Vagina (tissue), 2 donors: ENCODE results near the gene CUX1. TPM values are rescaled to one million over a fixed set of nuclear protein-coding genes. Genes with fewer than 3 reads are reported as not detected.

Experiments used
- DNase-seq, 2 donors: peaks; one replicate each; pipeline ENCODE4 v3.0.0-alpha.2; 2017; ENCODE audit errors: extremely low spot score in 2 of 2
- H3K27ac ChIP-seq: fragments of 200-600 bp; sonication (generic); one replicate; pipeline ENCODE4 v1.5.1; 2019
- H3K27me3 ChIP-seq: fragments of 200-600 bp; sonication (generic); one replicate; pipeline ENCODE4 v1.5.1; 2019
- H3K36me3 ChIP-seq, 2 donors: fragments of 200-600 bp; sonication (generic); one replicate each; pipeline ENCODE4 v1.5.1; 2017 to 2019
- H3K4me1 ChIP-seq: fragments of 200-600 bp; sonication (generic); one replicate; pipeline ENCODE4 v1.5.1; 2019
- H3K4me3 ChIP-seq, 2 donors: fragments of 200-600 bp; sonication (generic); 1 replicate in 1 of 2; 2 replicates in 1 of 2; pipeline ENCODE4 v1.5.1; 2016 to 2019
- H3K9me3 ChIP-seq: fragments of 200-600 bp; sonication (generic); one replicate; pipeline ENCODE4 v1.5.1; 2019
- CTCF ChIP-seq, 3 experiments: fragments of 450-650 bp in 2 of 3; fragments of 200-600 bp in 1 of 3; sonication (generic) in 1 of 3; IDR thresholded peaks; one replicate each; pipeline ENCODE4 v1.5.1; 2017 to 2019; ENCODE audit warnings: antibody characterized with exemption in 3 of 3, mild to moderate bottlenecking in 2 of 3, moderate library complexity in 2 of 3
- POLR2A ChIP-seq, 2 donors: fragments of 450-650 bp; IDR thresholded peaks; one replicate each; pipeline ENCODE4 v1.6.1; 2017; ENCODE audit warnings: antibody characterized with exemption in 2 of 2, mild to moderate bottlenecking in 2 of 2, moderate library complexity in 2 of 2
- POLR2AphosphoS5 ChIP-seq, 2 donors: sonication (generic); formaldehyde crosslinking; IDR thresholded peaks; one replicate each; pipeline ENCODE4 v1.9.0; 2017; ENCODE audit warnings: antibody characterized with exemption in 2 of 2, mild to moderate bottlenecking in 2 of 2, low read depth in 1 of 2; ENCODE audit not compliant: insufficient read depth in 1 of 2
- intact Hi-C: fragments of 100-400 bp; cut with DNase I; formaldehyde crosslinking; loops from one replicate; pipeline ENCODE4 v1.15.1; 2023
- total RNA-seq: library from RNA; depleted of rRNA; stranded (reverse); fragments of >200 nt; gene quantifications from one replicate; pipeline ENCODE4 v1.2.3, GENCODE V29; 2016

CUX1 gene
- total RNA-seq, 1 donor from 2014 or later: 65.3 TPM

DNA sequence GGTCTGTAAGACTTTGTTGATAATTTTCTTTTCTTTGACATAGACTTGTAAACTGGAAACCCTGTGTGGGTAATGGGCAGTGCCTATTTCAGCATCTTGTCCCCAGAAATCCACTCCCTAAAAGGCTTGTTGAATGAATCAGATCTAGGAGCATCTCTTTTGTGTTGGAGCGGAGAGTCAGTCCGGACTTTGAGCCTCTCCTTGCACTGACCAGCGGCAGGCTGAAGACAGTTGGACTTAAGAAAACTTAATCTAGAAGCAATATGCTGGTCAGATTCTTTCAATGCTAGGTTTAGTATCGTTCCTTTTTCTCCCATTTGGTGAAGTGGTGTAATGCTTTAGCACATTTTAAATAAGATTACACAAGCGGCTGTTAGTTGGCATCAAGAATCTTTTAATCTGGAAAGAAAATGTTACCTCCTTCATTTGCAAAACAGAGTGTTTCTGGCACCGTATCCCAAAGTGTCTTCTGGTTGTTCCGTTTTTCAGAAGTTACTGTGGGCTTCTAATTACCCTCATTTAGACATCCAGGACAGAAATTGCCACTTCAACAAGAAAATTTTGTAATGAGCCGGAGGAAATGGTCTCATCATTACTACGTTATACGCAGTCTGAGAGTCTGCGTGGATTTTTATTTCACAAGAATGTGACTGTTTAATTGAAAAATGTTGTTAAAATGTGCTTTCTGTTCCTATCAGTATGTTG, 74.7 kb downstream of the CUX1 start:
- Histone ChIP-seq H3K9me3 (no peaks in the 10 kb centered on the region), H3K4me1 (no peaks in the 10 kb centered on the region), H3K4me3 (no peak overlapping the region), H3K27me3 (no peaks in the 10 kb centered on the region), H3K27ac (no peak overlapping the region), H3K36me3 (no peaks in the 10 kb centered on the region)
- TF ChIP-seq CTCF (IDR thresholded peaks at IDR 0.05): no peak
- TF ChIP-seq POLR2A (IDR thresholded peaks at IDR 0.05): no peak
- TF ChIP-seq POLR2AphosphoS5 (IDR thresholded peaks at IDR 0.05; ENCODE audit: insufficient read depth in 1 of 2, low read depth in 1 of 2): no peak
- DNase-seq: no peak
- intact Hi-C loops: loop anchor here (2.0 kb wide), 1 partner anchor 73 kb away; no protein-coding TSS in a partner anchor

DNA sequence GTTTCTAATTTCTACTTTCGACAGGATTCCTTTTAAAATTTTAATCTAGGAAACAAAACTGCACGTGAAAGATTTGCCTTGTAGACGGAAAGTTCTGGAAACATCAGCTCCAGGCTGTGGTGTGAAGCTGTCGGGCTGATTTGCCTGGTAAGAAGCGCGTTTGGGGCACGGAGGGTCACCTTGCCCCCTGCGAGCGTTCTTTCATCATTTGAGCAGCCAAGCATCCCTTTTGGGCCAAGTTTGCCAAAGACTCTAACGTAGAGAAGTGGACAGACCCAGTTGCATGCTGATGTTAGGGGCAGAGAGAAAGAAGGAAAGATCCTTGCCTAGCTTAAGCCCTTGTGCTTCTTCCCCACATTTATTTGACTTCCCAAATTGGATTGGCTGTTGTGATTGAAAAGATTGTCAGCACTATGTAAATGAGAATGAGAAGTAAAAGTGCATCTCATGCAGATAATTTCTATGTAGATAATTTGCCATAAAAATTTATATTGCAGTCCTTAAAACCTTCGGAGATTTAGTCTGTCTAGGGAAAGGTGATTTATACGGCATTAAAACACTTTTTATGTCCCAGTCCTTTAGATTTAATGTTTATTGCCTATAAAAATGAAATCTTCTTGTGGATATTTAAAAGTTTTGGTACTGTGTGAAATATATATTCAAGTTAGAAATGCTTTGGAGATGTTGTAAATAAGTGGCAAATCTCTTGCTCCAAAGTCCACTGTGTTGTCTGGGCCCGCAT, 76.1 kb downstream of the CUX1 start:
- Histone ChIP-seq H3K4me3 (no peak overlapping the region), H3K27ac (no peak overlapping the region)
- no peak for TF ChIP-seq POLR2A (IDR thresholded peaks at IDR 0.05)
- no peak for TF ChIP-seq CTCF (IDR thresholded peaks at IDR 0.05)
- no peak for TF ChIP-seq POLR2AphosphoS5 (IDR thresholded peaks at IDR 0.05; ENCODE audit: insufficient read depth in 1 of 2, low read depth in 1 of 2)

DNA sequence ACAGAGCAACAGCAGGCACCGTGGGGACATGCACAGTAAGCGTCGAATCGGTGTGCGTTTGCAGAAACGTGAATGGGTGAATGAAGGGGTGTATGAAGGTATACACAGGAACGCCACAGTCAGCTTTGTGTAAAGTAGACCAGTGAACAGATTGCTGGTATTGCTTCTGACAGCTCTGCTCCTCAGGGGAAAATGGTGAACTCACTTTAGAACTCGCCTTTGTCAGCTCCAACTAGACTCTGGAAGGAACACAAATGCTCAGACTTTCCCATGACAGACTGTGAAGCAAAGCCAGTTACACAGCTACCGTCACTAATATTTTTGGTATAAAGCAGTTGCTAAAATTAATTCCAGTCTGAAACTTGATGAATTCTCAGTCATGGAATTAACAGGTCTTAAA, 78.9 kb downstream of the CUX1 start:
- H3K27ac ChIP-seq: no peak overlapping the region

More for the DNA sequence above, 76.1 kb downstream of the CUX1 start:
- no peaks in the 10 kb centered on the region for H3K36me3 ChIP-seq
- intact Hi-C loops: loop anchor here (2.0 kb wide), 1 partner anchor 75 kb away; no protein-coding TSS in a partner anchor
- no peaks in the 10 kb centered on the region for H3K9me3 ChIP-seq
- peaks cover 3% of the 10 kb centered on the region for H3K4me1 ChIP-seq
- no peaks in the 10 kb centered on the region for H3K27me3 ChIP-seq
- no peak for DNase-seq

DNA sequence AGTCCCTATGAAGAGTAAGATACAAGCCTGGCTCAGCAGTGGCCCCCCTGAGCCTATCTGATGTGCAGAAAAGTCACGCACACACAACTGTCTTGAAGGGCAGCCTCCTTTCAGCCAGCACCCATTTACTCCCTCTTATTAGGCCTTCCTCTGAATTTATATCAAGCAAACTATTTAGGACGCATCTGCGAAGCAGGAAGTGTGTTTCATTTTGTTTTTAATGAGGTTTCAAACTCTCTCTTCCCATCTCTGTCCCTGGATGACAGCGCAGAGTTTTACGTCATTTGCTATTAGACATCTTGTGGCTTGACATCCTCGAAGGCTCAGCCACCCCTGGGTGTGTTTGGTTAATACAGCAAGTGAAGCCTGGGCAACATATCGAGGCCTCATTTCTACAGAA, 79.5 kb downstream of the CUX1 start:
- DNase-seq: no peak

More for the DNA sequence above, 78.9 kb downstream of the CUX1 start:
- no peaks in the 10 kb centered on the region for H3K36me3 ChIP-seq
- TF ChIP-seq CTCF (IDR thresholded peaks at IDR 0.05) (no peak), POLR2AphosphoS5 (IDR thresholded peaks at IDR 0.05; ENCODE audit: insufficient read depth in 1 of 2, low read depth in 1 of 2) (no peak), POLR2A (IDR thresholded peaks at IDR 0.05) (no peak)
- DNase-seq: no peak
- H3K27me3 ChIP-seq: no peaks in the 10 kb centered on the region
- H3K9me3 ChIP-seq: no peaks in the 10 kb centered on the region
- no peak overlapping the region for H3K4me3 ChIP-seq
- intact Hi-C loops: no loop called here
- peaks cover 30% of the 10 kb centered on the region for H3K4me1 ChIP-seq

More for the DNA sequence above, 79.5 kb downstream of the CUX1 start:
- Histone ChIP-seq H3K27ac (no peak overlapping the region), H3K4me3 (no peak overlapping the region), H3K27me3 (no peaks in the 10 kb centered on the region), H3K9me3 (no peaks in the 10 kb centered on the region), H3K4me1 (peaks cover 36% of the 10 kb centered on the region), H3K36me3 (no peaks in the 10 kb centered on the region)
- intact Hi-C loops: no loop called here
- TF ChIP-seq POLR2A (IDR thresholded peaks at IDR 0.05) (no peak), CTCF (IDR thresholded peaks at IDR 0.05) (no peak), POLR2AphosphoS5 (IDR thresholded peaks at IDR 0.05; ENCODE audit: insufficient read depth in 1 of 2, low read depth in 1 of 2) (no peak)
